ENCODE results near the gene TASL. TPM values are rescaled to one million over a fixed set of nuclear protein-coding genes. Genes with fewer than 3 reads are reported as not detected.

Gene TASL
- total RNA-seq, 2 donors from 2014 or later, result 0.18 TPM; not detected in 1

DNA sequence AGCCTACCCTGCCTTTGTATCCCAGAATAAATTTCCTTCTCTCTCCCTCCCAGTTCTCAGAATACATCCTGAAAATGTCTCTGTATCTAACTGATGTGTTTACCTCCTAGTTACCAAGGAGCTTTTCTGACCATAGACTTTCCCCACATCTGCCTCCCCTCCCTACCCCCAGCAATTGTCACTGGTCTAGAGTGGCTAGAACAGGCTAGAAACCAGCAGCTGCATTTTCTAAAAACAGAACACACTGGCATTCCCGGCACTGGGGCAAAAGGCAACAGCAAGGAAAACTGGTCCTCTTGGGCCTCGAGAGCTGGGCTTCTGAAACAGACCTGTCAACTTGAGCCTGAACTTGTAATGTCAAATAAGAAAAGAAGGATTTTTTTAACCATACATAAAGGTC is 16.4 kb downstream of the TASL start:
- WGBS, result 62% methylated on average over 2 of the region's 2 CpGs
- no peak overlapping the region for H3K4me3 ChIP-seq
- no peaks in the 10 kb centered on the region for H3K4me1 ChIP-seq (replicated peaks)
- H3K36me3 ChIP-seq, result no peaks in the 10 kb centered on the region
- no peaks in the 10 kb centered on the region for H3K27me3 ChIP-seq (replicated peaks; ENCODE audit: insufficient read depth)
- DNase-seq (ENCODE audit: low spot score), result no peak
- H3K9me3 ChIP-seq, result no peaks in the 10 kb centered on the region
- H3K27ac ChIP-seq, result no peak overlapping the region
- intact Hi-C loops (cut with DNase I), result no loop called here
- TF ChIP-seq POLR2AphosphoS5 (IDR thresholded peaks at IDR 0.05) (no peak), POLR2A (IDR thresholded peaks at IDR 0.05) (no peak), CTCF (IDR thresholded peaks at IDR 0.05) (no peak)

GRCh38 chrX:30538271-30538670 is 39.3 kb downstream of the TASL start:
- Histone ChIP-seq H3K27me3 (replicated peaks; ENCODE audit: insufficient read depth) (no peaks in the 10 kb centered on the region), H3K36me3 (no peaks in the 10 kb centered on the region), H3K27ac (no peak overlapping the region), H3K9me3 (no peaks in the 10 kb centered on the region), H3K4me3 (no peak overlapping the region), H3K4me1 (replicated peaks) (no peaks in the 10 kb centered on the region)
- no peak for TF ChIP-seq CTCF (IDR thresholded peaks at IDR 0.05)
- no peak for TF ChIP-seq POLR2AphosphoS5 (IDR thresholded peaks at IDR 0.05)
- intact Hi-C loops (cut with DNase I), result no loop called here
- WGBS, result 73% methylated on average over 2 of the region's 2 CpGs
- no peak for DNase-seq (ENCODE audit: low spot score)

- intact Hi-C loops (cut with DNase I), result no loop called here
- H3K27ac ChIP-seq, result no peak overlapping the region
- no peak overlapping the region for H3K4me3 ChIP-seq
- no peak for DNase-seq (ENCODE audit: low spot score)
- H3K9me3 ChIP-seq, result no peaks in the 10 kb centered on the region
- H3K36me3 ChIP-seq, result no peaks in the 10 kb centered on the region
- TF ChIP-seq POLR2A (IDR thresholded peaks at IDR 0.05), result no peak
- H3K4me1 ChIP-seq (replicated peaks), result no peaks in the 10 kb centered on the region
- no peaks in the 10 kb centered on the region for H3K27me3 ChIP-seq (replicated peaks; ENCODE audit: insufficient read depth)
- WGBS, result no CpG with 5 or more reads among the region's 1 CpG
Measured at GRCh38 chrX:30533835-30534234, 43.7 kb downstream of the TASL start.

DNA sequence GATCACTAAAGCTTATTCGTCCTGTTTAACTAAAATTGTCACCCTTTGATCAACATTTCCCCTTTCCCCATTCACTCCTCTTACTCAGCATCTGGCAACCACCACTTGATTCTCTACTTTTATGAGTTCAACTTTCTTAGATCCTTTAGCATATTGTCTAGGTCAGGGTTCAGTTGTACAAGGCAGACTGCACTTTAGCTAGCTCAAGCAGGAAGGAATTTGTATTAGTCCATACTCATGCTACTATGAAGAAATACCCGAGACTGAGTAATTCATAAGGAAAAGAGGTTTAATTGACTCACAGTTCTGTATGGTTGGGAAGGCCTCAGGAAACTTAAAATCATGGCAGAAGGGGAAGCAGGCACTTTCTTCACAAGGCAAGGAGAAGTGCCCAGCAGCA is 44.3 kb downstream of the TASL start:
- intact Hi-C loops (cut with DNase I), result no loop called here
- 32% methylated on average over 2 of the region's 2 CpGs for WGBS
- no peak for DNase-seq (ENCODE audit: low spot score)
- H3K27ac ChIP-seq, result no peak overlapping the region
- no peaks in the 10 kb centered on the region for H3K9me3 ChIP-seq
- H3K36me3 ChIP-seq, result no peaks in the 10 kb centered on the region
- TF ChIP-seq POLR2AphosphoS5 (IDR thresholded peaks at IDR 0.05) (no peak), CTCF (IDR thresholded peaks at IDR 0.05) (no peak), POLR2A (IDR thresholded peaks at IDR 0.05) (no peak)
- H3K27me3 ChIP-seq (replicated peaks; ENCODE audit: insufficient read depth), result no peaks in the 10 kb centered on the region
- no peaks in the 10 kb centered on the region for H3K4me1 ChIP-seq (replicated peaks)
- no peak overlapping the region for H3K4me3 ChIP-seq

- 48% methylated on average over 3 of the region's 3 CpGs for WGBS
- no peaks in the 10 kb centered on the region for H3K9me3 ChIP-seq
- no peak overlapping the region for H3K4me3 ChIP-seq
- TF ChIP-seq CTCF (IDR thresholded peaks at IDR 0.05) (no peak), POLR2AphosphoS5 (IDR thresholded peaks at IDR 0.05) (no peak), POLR2A (IDR thresholded peaks at IDR 0.05) (no peak)
- no peak for DNase-seq (ENCODE audit: low spot score)
- intact Hi-C loops (cut with DNase I), result no loop called here
- no peaks in the 10 kb centered on the region for H3K4me1 ChIP-seq (replicated peaks)
- no peaks in the 10 kb centered on the region for H3K36me3 ChIP-seq
- H3K27ac ChIP-seq, result no peak overlapping the region
- no peaks in the 10 kb centered on the region for H3K27me3 ChIP-seq (replicated peaks; ENCODE audit: insufficient read depth)
Measured at GRCh38 chrX:30530606-30531005, 47.0 kb downstream of the TASL start.

All from prostate gland (tissue), 2 donors.